Thymus (tissue), 11 donors: Measurements from ENCODE around the gene THRB. TPM values are rescaled to one million over a fixed set of nuclear protein-coding genes. Genes with fewer than 3 reads are reported as not detected.

Source experiments
- DNase-seq, 9 donors: peaks; one replicate each; pipeline ENCODE4 v3.0.0-alpha.2; 2013; ENCODE audit warnings: low spot score in 9 of 9, low read depth in 6 of 9, missing footprints in 1 of 9
- H3K27ac ChIP-seq, 2 donors: one replicate each; pipeline ENCODE4 v1.5.1; 2013; ENCODE audit warnings: control low read depth in 1 of 2, low read depth in 1 of 2, low read length in 1 of 2, mild to moderate bottlenecking in 1 of 2, moderate library complexity in 1 of 2
- H3K27me3 ChIP-seq, 2 donors: one replicate each; pipeline ENCODE4 v1.5.1; 2013; ENCODE audit warnings: low read length in 1 of 2; ENCODE audit not compliant: control insufficient read depth in 2 of 2, insufficient read depth in 1 of 2
- H3K36me3 ChIP-seq, 2 donors: one replicate each; pipeline ENCODE4 v1.5.1; 2013; ENCODE audit warnings: low read length in 1 of 2, mild to moderate bottlenecking in 1 of 2, moderate library complexity in 1 of 2; ENCODE audit not compliant: control insufficient read depth in 2 of 2, insufficient read depth in 2 of 2
- H3K4me1 ChIP-seq, 2 donors: one replicate each; pipeline ENCODE4 v1.5.1; 2013; ENCODE audit warnings: low read length in 2 of 2; ENCODE audit not compliant: control insufficient read depth in 2 of 2, insufficient read depth in 2 of 2
- H3K4me3 ChIP-seq, 2 donors: one replicate each; pipeline ENCODE4 v1.5.1; 2013; ENCODE audit warnings: low read length in 2 of 2, control low read depth in 1 of 2, mild to moderate bottlenecking in 1 of 2
- H3K9me3 ChIP-seq, 2 donors: one replicate each; pipeline ENCODE4 v1.5.1; 2013; ENCODE audit warnings: low read length in 1 of 2, mild to moderate bottlenecking in 1 of 2; ENCODE audit not compliant: control insufficient read depth in 2 of 2, insufficient read depth in 1 of 2
- WGBS: extraction: QIAGEN DNeasy Blood & Tissue Kit; methylation state at CpG from one replicate; pipeline ENCODE4 v1.1.7; 2013; 5-methylcytosine and 5-hydroxymethylcytosine counted together
- polyA plus RNA-seq: library from polyadenylated mRNA; stranded (reverse); fragments of 200-250 nt; gene quantifications from one replicate; pipeline ENCODE4 v1.2.3, GENCODE V29; 2013
- total RNA-seq: library from RNA; stranded (reverse); fragments of 120-200 nt; gene quantifications from one replicate; pipeline ENCODE4 v1.2.4, GENCODE V29; 2013
- donor health status: healthy.

The THRB gene
- total and polyA plus RNA-seq, 2 donors = 2.2 to 3.5 TPM

DNA sequence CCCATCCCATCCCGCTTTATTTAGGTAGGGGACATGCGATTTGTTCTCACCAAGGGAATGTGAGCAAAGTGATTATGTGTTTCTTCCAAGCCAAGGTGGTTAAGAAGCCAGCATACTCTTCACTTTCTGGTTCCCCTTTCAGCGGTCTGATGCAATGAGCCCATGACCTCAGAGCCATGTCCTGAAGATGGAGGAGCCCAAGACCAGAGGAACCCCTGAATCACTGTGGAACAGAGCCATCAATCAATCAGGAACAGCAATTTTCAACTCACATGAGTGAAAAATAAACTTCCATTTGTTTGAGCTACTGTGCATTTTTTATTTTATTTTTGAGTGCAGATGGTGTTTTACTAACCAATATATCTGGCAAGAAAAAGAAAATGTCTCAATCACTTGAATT, 10.8 kb downstream of the THRB start:
- WGBS = 91% methylated on average over 3 of the region's 3 CpGs
- no peak for DNase-seq

DNA sequence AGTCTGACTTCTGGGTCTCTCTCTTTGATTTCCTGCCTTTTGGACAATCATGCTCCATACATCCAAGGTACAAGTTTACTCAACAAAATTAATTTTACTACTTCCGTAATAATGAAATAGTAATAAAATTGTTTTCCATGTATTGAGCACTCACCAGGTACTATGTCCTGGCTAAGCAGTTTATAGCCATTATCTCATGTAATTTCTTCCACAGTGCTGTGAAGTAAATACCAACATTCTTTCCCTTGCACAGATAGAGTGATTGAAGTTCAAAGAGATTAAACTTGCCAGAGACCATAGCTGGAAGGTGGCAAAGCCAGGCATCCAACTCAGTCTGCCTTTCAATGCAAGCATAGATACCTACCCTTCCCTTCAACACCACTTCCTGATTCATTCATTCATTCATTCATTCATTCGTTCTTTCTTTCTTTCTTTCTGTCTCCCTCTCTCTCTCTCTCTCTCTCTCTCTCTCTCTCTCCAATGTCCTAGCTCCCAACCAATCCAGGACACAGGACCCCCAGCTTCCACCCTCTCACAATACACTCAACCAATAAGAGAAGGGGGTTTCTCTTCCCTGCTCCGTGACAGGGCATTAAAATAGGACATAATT, 12.4 kb downstream of the THRB start:
- H3K27ac ChIP-seq = no peak overlapping the region
- 96% methylated on average over 3 of the region's 3 CpGs for WGBS
- H3K36me3 ChIP-seq = no peaks in the 10 kb centered on the region
- no peak for DNase-seq
- no peaks in the 10 kb centered on the region for H3K27me3 ChIP-seq
- no peaks in the 10 kb centered on the region for H3K4me1 ChIP-seq
- H3K9me3 ChIP-seq = no peaks in the 10 kb centered on the region
- H3K4me3 ChIP-seq = no peak overlapping the region

More for the DNA sequence above, 10.8 kb downstream of the THRB start:
- H3K9me3 ChIP-seq = no peaks in the 10 kb centered on the region
- H3K36me3 ChIP-seq = no peaks in the 10 kb centered on the region
- no peak overlapping the region for H3K4me3 ChIP-seq
- H3K27me3 ChIP-seq = no peaks in the 10 kb centered on the region
- no peaks in the 10 kb centered on the region for H3K4me1 ChIP-seq
- no peak overlapping the region for H3K27ac ChIP-seq

DNA sequence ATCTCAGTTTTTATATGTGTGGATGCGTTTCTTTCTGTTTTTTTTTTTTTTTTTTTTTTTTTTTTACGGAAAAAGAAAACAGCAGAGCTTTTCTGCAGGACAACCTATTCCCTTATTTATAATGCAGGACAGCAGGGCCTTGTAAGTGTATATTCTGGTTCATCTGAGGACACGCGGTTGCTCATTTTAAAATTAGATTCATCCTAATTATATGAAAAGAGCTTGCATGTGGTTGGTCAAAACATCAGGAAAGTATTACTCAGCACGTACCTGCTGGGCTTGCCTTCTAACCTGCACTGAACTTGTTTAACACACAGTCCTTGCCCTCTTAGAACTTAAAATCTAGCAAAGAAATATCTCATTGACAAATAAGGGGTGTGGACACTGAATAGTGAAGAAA, 13.5 kb downstream of the THRB start:
- H3K27me3 ChIP-seq = no peaks in the 10 kb centered on the region
- DNase-seq = no peak
- no peaks in the 10 kb centered on the region for H3K9me3 ChIP-seq
- no peaks in the 10 kb centered on the region for H3K36me3 ChIP-seq
- 92% methylated on average over 5 of the region's 5 CpGs for WGBS
- H3K4me1 ChIP-seq = no peaks in the 10 kb centered on the region
- no peak overlapping the region for H3K4me3 ChIP-seq
- H3K27ac ChIP-seq = no peak overlapping the region

DNA sequence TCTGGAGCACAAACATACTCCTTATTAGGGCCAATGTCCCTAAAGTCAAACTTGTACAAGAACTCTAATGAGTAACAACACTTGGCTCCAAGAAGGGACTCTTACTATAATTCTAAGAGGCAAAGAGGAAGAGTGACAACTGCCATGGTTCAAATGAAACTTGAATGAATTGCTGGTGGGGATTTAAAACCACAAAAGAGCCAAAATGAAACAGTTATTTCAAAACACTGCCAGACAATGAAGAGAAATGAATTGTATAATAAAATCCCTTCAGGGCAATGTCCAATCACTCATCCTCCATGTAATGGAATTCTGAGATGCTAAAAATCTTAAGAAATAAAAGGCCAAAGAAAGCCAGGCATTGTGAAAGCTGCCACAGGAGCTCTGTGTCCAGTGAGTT, 14.2 kb downstream of the THRB start:
- no peaks in the 10 kb centered on the region for H3K27me3 ChIP-seq
- H3K4me1 ChIP-seq = no peaks in the 10 kb centered on the region
- no peak overlapping the region for H3K27ac ChIP-seq
- H3K9me3 ChIP-seq = no peaks in the 10 kb centered on the region
- no peak overlapping the region for H3K4me3 ChIP-seq
- H3K36me3 ChIP-seq = no peaks in the 10 kb centered on the region
- DNase-seq = no peak

DNA sequence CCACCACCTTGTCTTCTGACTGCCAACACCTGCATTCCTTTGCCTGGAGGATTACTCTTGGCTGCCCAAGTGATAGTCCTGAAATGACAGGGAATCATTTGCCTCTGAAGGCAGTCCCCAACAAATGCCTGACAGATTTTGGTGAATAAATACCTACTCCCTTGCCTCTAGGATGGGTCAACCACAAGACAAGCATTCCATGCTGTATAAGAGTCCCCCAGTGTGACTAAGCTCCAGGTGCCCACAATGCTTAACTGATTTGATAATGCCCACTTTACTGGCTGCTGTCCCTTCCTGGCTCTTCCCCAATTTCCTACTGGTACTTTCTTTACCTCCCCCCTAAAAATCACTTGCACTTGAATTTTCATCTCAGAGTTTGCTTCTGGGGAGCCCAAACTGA, 14.8 kb downstream of the THRB start:
- H3K27ac ChIP-seq = no peak overlapping the region
- no peaks in the 10 kb centered on the region for H3K36me3 ChIP-seq
- no peak for DNase-seq

DNA sequence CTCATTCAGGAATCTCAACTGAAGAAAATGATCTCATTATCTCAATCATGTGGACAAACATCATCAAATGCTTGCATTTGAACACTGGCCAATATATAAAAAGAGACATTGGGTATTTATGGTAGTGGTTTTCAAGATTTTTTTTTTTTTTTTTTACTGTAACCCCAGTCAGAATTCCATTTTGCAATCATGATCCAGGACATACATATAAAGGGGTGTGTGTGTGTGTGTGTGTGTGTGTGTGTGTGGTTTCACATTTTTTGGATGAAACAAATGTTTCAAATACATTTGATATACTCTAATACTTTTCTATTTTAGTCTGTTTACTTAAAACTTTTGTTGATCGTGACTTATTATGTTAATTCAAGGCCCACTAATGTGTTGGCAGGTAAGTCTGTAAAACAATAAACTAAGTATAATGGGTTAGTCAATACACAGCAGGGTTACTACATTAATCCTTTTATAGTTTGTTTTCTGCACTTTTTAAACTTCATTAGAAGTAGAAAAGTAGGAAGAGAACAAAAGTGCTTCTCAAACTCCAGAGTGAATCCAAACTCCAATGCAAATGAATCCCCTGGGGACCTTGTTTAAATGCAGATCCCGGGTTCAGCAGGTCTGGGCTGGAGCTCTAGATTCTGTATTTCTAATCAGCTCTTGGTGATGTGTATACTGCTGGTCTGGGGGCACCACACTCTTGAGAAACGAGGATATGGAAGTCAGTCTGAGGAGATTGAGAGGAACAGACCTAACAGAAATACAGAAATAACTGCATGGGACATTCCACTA, 17.6 kb downstream of the THRB start:
- Histone ChIP-seq H3K27me3 (no peaks in the 10 kb centered on the region), H3K9me3 (no peaks in the 10 kb centered on the region), H3K4me1 (no peaks in the 10 kb centered on the region), H3K4me3 (no peak overlapping the region), H3K27ac (no peak overlapping the region), H3K36me3 (no peaks in the 10 kb centered on the region)
- 88% methylated on average over 3 of the region's 3 CpGs for WGBS
- no peak for DNase-seq

More for the DNA sequence above, 14.8 kb downstream of the THRB start:
- H3K4me1 ChIP-seq = no peaks in the 10 kb centered on the region
- no peak overlapping the region for H3K4me3 ChIP-seq
- no peaks in the 10 kb centered on the region for H3K27me3 ChIP-seq
- H3K9me3 ChIP-seq = no peaks in the 10 kb centered on the region

DNA sequence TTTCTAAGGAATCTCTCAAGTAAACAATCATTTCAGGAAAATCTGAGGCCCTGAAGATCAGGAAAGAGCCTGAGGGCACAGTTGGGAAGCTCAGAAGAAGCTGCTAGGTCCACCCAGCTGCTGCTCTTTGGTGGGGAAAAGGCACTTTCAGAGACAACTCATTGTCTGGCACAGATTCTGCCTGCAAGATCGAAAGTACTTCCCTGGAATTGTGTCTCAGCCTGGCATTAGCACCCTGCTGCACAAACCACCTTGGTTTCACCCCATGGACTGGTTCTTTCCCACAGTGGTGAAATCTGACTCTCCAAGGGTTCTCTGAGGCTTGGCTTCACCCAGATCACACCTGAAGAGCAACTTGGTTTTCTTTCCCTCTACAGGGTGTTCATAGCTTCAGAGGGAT, 18.7 kb downstream of the THRB start:
- no peak for DNase-seq
- 87% methylated on average over 1 of the region's 1 CpG for WGBS
- no peaks in the 10 kb centered on the region for H3K9me3 ChIP-seq
- no peaks in the 10 kb centered on the region for H3K27me3 ChIP-seq
- no peaks in the 10 kb centered on the region for H3K36me3 ChIP-seq
- no peak overlapping the region for H3K27ac ChIP-seq
- no peak overlapping the region for H3K4me3 ChIP-seq
- H3K4me1 ChIP-seq = no peaks in the 10 kb centered on the region

DNA sequence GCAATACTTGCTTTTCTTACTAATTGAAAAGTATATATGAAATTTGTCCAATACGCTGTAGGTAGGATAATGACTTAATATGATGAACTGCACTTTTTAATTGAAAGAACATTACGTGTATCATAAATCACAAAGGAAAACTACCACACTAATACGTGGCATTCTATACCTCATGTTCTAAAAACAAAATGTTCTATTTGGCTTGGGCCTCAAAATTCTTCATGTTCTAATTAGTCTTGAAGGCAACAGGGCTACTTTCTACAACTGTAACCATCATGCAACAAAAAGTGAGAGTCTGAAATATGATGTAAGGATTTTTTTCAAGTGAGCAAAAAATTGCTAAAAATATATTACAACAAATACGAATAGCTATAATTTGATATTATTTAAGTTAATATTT, 19.8 kb downstream of the THRB start:
- Histone ChIP-seq H3K4me1 (no peaks in the 10 kb centered on the region), H3K36me3 (no peaks in the 10 kb centered on the region), H3K27ac (no peak overlapping the region), H3K9me3 (no peaks in the 10 kb centered on the region), H3K4me3 (no peak overlapping the region), H3K27me3 (no peaks in the 10 kb centered on the region)
- 94% methylated on average over 4 of the region's 4 CpGs for WGBS
- no peak for DNase-seq

DNA sequence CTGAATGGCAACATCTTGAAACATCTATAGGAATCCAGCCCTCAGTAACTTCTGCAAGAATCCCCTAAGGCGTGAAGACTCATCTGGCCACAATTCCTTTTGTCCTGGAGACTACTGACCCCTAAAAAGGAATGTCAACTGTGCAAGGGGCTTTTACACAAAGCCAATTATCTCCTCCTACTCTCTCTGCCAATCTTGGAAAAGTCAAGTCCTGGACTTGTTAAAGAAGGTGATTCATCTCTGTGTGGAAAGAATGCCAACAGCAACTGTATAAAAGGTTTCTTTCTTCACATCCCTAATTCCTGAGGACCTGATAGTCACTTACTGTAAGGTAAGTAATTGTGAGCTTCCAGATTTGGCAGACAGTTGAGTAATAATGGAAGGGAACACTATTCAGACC, 22.3 kb downstream of the THRB start:
- Histone ChIP-seq H3K27ac (no peak overlapping the region), H3K36me3 (no peaks in the 10 kb centered on the region), H3K27me3 (no peaks in the 10 kb centered on the region), H3K4me3 (no peak overlapping the region), H3K9me3 (no peaks in the 10 kb centered on the region), H3K4me1 (no peaks in the 10 kb centered on the region)
- 87% methylated on average over 1 of the region's 1 CpG for WGBS
- DNase-seq = no peak
